ENCODE results near the gene LARP4B. TPM values are rescaled to one million over a fixed set of nuclear protein-coding genes. Genes with fewer than 3 reads are reported as not detected.

Gene LARP4B
- total RNA-seq, 4 donors from 2014 or later = 17.4 to 76.8 (median 32.2) TPM

DNA sequence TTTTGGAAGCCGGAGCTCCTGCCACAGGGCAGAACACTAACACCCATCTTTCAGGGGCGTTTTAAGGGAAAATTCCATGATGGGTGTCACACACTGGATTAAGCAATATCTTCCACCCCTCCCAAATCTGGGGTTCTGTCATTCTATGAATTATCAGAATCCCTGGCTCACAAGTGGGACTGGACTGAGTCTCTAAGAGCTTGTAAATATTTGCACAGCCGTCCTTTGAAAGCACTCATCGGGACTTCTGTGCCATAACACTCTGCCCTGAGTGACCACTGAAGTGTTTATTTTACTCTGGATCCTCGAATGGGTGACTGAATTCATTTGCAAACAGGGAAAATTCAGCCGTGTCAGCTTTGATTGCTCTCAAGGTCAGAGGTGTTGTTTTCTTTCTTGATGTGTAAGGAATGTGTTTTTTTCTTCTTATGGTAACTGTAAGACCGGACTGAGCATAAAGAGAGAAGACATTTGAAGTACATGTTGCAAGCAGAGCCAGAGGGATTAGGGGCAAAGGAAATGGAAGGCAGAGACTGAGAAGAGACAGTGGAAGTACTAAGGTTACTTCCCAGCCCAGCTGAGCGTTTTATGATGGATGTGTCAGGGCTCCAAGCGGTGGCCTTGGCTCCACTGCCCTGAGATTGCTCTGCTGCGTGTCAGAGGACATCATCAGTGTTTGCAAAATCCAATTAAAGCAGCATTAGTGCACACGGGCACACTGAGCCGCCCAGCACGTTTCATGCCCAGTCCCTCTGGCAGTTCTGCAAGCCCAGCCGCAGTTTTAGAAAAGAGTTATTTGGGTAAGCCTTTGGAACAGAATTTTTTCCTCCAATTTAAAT is 39.0 kb upstream of the LARP4B start:
- Histone ChIP-seq H3K27ac (no peak overlapping the region), H3K4me3 (no peak overlapping the region), H3K27me3 (no peaks in the 10 kb centered on the region), H3K9me3 (no peaks in the 10 kb centered on the region), H3K4me1 (no peaks in the 10 kb centered on the region), H3K36me3 (no peaks in the 10 kb centered on the region)
- no peak for DNase-seq
- no peak for TF ChIP-seq POLR2A (IDR thresholded peaks at IDR 0.05)
- TF ChIP-seq, protein P1, sequence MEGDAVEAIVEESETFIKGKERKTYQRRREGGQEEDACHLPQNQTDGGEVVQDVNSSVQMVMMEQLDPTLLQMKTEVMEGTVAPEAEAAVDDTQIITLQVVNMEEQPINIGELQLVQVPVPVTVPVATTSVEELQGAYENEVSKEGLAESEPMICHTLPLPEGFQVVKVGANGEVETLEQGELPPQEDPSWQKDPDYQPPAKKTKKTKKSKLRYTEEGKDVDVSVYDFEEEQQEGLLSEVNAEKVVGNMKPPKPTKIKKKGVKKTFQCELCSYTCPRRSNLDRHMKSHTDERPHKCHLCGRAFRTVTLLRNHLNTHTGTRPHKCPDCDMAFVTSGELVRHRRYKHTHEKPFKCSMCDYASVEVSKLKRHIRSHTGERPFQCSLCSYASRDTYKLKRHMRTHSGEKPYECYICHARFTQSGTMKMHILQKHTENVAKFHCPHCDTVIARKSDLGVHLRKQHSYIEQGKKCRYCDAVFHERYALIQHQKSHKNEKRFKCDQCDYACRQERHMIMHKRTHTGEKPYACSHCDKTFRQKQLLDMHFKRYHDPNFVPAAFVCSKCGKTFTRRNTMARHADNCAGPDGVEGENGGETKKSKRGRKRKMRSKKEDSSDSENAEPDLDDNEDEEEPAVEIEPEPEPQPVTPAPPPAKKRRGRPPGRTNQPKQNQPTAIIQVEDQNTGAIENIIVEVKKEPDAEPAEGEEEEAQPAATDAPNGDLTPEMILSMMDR (IDR thresholded peaks at IDR 0.05) = no peak
- intact Hi-C loops (cut with DNase I; ENCODE audit: low total_unique reads) = no loop called here

DNA sequence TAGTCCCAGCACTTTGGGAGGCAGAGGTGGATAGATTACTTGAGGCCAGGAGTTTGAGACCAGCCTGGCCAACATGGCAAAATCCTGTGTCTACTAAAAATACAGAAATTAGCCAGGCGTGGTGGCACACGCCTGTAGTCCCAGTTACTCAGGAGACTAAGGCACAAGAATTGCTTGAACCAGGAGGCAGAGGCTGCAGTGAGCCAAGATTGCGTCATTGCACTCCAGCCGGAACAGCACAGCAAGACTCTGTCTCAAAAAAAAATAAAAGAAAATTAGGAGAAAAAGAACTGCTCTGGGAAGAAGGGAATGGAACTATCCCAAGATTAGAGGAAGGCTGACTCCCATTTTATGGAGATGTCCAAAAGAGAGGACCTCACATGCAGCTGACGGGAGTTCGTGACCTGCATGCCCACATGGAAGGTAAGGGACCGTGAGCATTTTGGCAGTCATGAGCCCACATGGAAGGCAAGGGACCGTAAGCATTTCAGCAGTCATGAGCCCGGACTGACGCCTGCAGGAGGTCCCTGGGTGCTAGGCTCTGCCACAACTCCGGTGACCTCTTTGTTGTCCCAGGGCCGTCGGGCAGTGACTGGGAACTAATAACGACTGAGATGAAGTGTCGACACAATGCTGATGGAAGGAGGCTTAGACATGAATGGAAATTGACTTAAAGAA is 38.1 kb upstream of the LARP4B start:
- no peaks in the 10 kb centered on the region for H3K36me3 ChIP-seq
- no peaks in the 10 kb centered on the region for H3K4me1 ChIP-seq

GRCh38 chr10:968546-969199 is 37.2 kb upstream of the LARP4B start:
- no peak for DNase-seq
- Histone ChIP-seq H3K4me3 (no peak overlapping the region), H3K9me3 (no peaks in the 10 kb centered on the region), H3K27me3 (no peaks in the 10 kb centered on the region), H3K36me3 (no peaks in the 10 kb centered on the region), H3K4me1 (no peaks in the 10 kb centered on the region), H3K27ac (no peak overlapping the region)
- TF ChIP-seq, protein P1 (IDR thresholded peaks at IDR 0.05) = no peak
- TF ChIP-seq POLR2A (IDR thresholded peaks at IDR 0.05) = no peak
- intact Hi-C loops (cut with DNase I; ENCODE audit: low total_unique reads) = no loop called here

More for the DNA sequence above, 38.1 kb upstream of the LARP4B start:
- Histone ChIP-seq H3K9me3 (no peaks in the 10 kb centered on the region), H3K27me3 (no peaks in the 10 kb centered on the region), H3K4me3 (no peak overlapping the region), H3K27ac (no peak overlapping the region)
- intact Hi-C loops (cut with DNase I; ENCODE audit: low total_unique reads) = no loop called here
- DNase-seq = no peak
- TF ChIP-seq POLR2A (IDR thresholded peaks at IDR 0.05) = no peak
- TF ChIP-seq, protein P1 (IDR thresholded peaks at IDR 0.05) = no peak

- no peak overlapping the region for H3K27ac ChIP-seq
- intact Hi-C loops (cut with DNase I; ENCODE audit: low total_unique reads) = no loop called here
These were observed 35.1 kb upstream of the LARP4B start for GRCh38 chr10:966466-967235.

More at GRCh38 chr10:966466-967235, 35.1 kb upstream of the LARP4B start:
- no peak for DNase-seq
- Histone ChIP-seq H3K4me3 (no peak overlapping the region), H3K4me1 (no peaks in the 10 kb centered on the region), H3K9me3 (no peaks in the 10 kb centered on the region), H3K27me3 (no peaks in the 10 kb centered on the region), H3K36me3 (no peaks in the 10 kb centered on the region)
- no peak for TF ChIP-seq POLR2A (IDR thresholded peaks at IDR 0.05)
- TF ChIP-seq, protein P1 (IDR thresholded peaks at IDR 0.05) = no peak

Data from uterus (tissue), 4 donors.